Ovary (tissue), 9 donors: ENCODE measurements around the gene BEND7. TPM values are rescaled to one million over a fixed set of nuclear protein-coding genes. Genes with fewer than 3 reads are reported as not detected.

ENCODE experiments used
- DNase-seq, 5 donors: peaks; one replicate each; pipeline ENCODE4 v3.0.0-alpha.2; 2019 to 2020
- H3K27ac ChIP-seq, 2 donors: fragments of 200-600 bp; one replicate each; pipeline versions ENCODE4 v1.5.1 to v1.8.0; 2019 to 2022
- H3K27me3 ChIP-seq: fragments of 200-600 bp; one replicate; pipeline ENCODE4 v1.8.0; 2022
- H3K36me3 ChIP-seq: fragments of 200-600 bp; sonication (generic); one replicate; pipeline ENCODE4 v1.5.1; 2019
- H3K4me1 ChIP-seq: one replicate; pipeline ENCODE4 v1.8.1; 2013; ENCODE audit warnings: mild to moderate bottlenecking, moderate library complexity; ENCODE audit not compliant: insufficient read depth
- H3K4me3 ChIP-seq: fragments of 200-600 bp; sonication (generic); one replicate; pipeline ENCODE4 v1.5.1; 2017
- H3K9me3 ChIP-seq, 2 donors: fragments of 200-600 bp in 1 of 2; sonication (generic) in 1 of 2; one replicate each; pipeline versions ENCODE4 v1.5.1 to v1.8.1; 2013 to 2019; ENCODE audit warnings: mild to moderate bottlenecking in 1 of 2, moderate library complexity in 1 of 2
- EP300 ChIP-seq: sonication (generic); formaldehyde crosslinking; IDR thresholded peaks from one replicate; pipeline ENCODE4 v1.6.1; 2017; ENCODE audit warnings: antibody characterized with exemption
- POLR2A ChIP-seq: fragments of 450-650 bp; IDR thresholded peaks from one replicate; pipeline ENCODE4 v1.6.1; 2017; ENCODE audit warnings: antibody characterized with exemption, mild to moderate bottlenecking, moderate library complexity
- WGBS, 3 donors: extraction: QIAGEN DNeasy Blood & Tissue Kit in 1 of 3; methylation state at CpG; one replicate each; pipeline versions ENCODE4 v1.1.5 to v1.1.7; 2013 to 2017; 5-methylcytosine and 5-hydroxymethylcytosine counted together
- intact Hi-C, 4 donors: fragments of 100-400 bp; cut with DNase I; formaldehyde crosslinking; loops; one replicate each; pipeline versions ENCODE4 v1.11.0 to v1.15.1; 2022 to 2023
- polyA plus RNA-seq, 2 donors: library from polyadenylated mRNA; stranded (reverse); fragments of 200-250 nt in 1 of 2; fragments of 350-450 nt in 1 of 2; fragmentation: Illumina TruSeq in 1 of 2; extraction: RNeasy Lipid Tissue Mini Kit (QIAGEN cat#74804) in 1 of 2; gene quantifications; one replicate each; pipeline ENCODE4 v1.2.3, GENCODE V29; 2013 to 2014
- total RNA-seq, 7 donors: library from RNA; depleted of rRNA in 2 of 7; stranded (reverse); fragments of >200 nt in 2 of 7; fragmentation: NEBNext Ultra II Directional in 3 of 7; extraction: Animal tissue kit (Norgen Biotek cat#: 25700) in 3 of 7; gene quantifications; one replicate each; pipeline versions ENCODE4 v1.1.0 to v1.2.4, GENCODE V29; 2016 to 2023
- TF ChIP-seq, protein P1 (sequence below), 3 donors: fragments of 450-650 bp in 2 of 3; fragments of 200-600 bp in 1 of 3; IDR thresholded peaks; one replicate each; pipeline versions ENCODE4 v1.5.1 to v1.8.0; 2016 to 2022; ENCODE audit warnings: antibody characterized with exemption in 3 of 3, mild to moderate bottlenecking in 1 of 3
- donor health status: DM: no; HTN: no; CAD: no; lungs with moderate emphysema.
- donor health status: DM: no; HTN: no; CAD: no.
- donor health status: Bipolar disorder and iron deficiency.
- donor health status: DM: yes; HTN: yes; CAD: no.
- donor health status: DM: no; HTN: no; CAD: no.
- donor health status: DM: yes; HTN: yes; CAD: no.

BEND7 gene
- total and polyA plus RNA-seq, 9 donors: 9.9 to 34.7 (median 19.8) TPM

DNA sequence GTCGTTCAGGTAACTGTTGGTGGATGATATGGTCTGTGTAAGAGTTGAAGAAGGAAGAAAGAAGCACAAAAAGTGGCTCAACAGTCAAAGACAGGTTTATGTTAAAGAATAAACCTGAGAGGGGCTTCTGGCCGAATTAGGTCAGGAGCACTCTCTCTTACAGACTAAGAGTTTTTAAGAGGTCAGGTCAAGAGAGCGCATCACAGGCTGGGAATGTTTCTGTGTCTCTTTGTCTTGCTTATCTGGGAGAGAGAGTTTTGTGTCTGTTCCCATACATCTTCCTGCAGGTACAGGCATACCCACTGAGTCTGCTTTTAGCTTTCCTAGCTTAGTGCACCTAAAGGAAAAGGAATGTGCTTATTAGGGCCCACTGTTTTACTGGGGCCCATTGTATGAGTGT lies 35.8 kb upstream of the BEND7 start:
- Histone ChIP-seq H3K4me3 (no peak overlapping the region), H3K36me3 (no peaks in the 10 kb centered on the region), H3K27ac (no peak overlapping the region), H3K9me3 (peaks cover 0 to 3% of the 10 kb centered on the region in 2 donors), H3K27me3 (no peaks in the 10 kb centered on the region), H3K4me1 (no peaks in the 10 kb centered on the region)
- no peak for DNase-seq
- 82 to 91% (median 84%) methylated on average over 3 of the region's 3 CpGs for WGBS, 3 donors
- TF ChIP-seq, protein P1, sequence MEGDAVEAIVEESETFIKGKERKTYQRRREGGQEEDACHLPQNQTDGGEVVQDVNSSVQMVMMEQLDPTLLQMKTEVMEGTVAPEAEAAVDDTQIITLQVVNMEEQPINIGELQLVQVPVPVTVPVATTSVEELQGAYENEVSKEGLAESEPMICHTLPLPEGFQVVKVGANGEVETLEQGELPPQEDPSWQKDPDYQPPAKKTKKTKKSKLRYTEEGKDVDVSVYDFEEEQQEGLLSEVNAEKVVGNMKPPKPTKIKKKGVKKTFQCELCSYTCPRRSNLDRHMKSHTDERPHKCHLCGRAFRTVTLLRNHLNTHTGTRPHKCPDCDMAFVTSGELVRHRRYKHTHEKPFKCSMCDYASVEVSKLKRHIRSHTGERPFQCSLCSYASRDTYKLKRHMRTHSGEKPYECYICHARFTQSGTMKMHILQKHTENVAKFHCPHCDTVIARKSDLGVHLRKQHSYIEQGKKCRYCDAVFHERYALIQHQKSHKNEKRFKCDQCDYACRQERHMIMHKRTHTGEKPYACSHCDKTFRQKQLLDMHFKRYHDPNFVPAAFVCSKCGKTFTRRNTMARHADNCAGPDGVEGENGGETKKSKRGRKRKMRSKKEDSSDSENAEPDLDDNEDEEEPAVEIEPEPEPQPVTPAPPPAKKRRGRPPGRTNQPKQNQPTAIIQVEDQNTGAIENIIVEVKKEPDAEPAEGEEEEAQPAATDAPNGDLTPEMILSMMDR (IDR thresholded peaks at IDR 0.05): no peak
- TF ChIP-seq EP300 (no peak), POLR2A (no peak)
- intact Hi-C loops: no loop called here

GRCh38 chr10:13563481-13564445 lies 34.9 kb upstream of the BEND7 start:
- Histone ChIP-seq H3K9me3 (peaks cover 0 to 3% of the 10 kb centered on the region in 2 donors), H3K36me3 (no peaks in the 10 kb centered on the region), H3K27ac (no peak overlapping the region), H3K4me1 (no peaks in the 10 kb centered on the region), H3K27me3 (no peaks in the 10 kb centered on the region), H3K4me3 (no peak overlapping the region)
- TF ChIP-seq, protein P1 (IDR thresholded peaks at IDR 0.05): no peak
- TF ChIP-seq POLR2A (no peak), EP300 (no peak)
- DNase-seq: no peak
- 88 to 91% (median 90%) methylated on average over 11 of the region's 11 CpGs for WGBS, 3 donors
- intact Hi-C loops: no loop called here

- H3K27me3 ChIP-seq: no peaks in the 10 kb centered on the region
- H3K4me1 ChIP-seq: no peaks in the 10 kb centered on the region
- DNase-seq: no peak
- no peak overlapping the region for H3K27ac ChIP-seq
- H3K9me3 ChIP-seq: peaks cover 0 to 3% of the 10 kb centered on the region in 2 donors
- no peak overlapping the region for H3K4me3 ChIP-seq
- intact Hi-C loops: no loop called here
- TF ChIP-seq, protein P1 (IDR thresholded peaks at IDR 0.05): no peak
- TF ChIP-seq POLR2A: no peak
- no peak for TF ChIP-seq EP300
- H3K36me3 ChIP-seq: no peaks in the 10 kb centered on the region
These were observed 31.8 kb upstream of the BEND7 start for GRCh38 chr10:13560597-13560996.

- H3K36me3 ChIP-seq: no peaks in the 10 kb centered on the region
- WGBS, 3 donors: 65 to 73% (median 69%) methylated on average over 2 of the region's 2 CpGs
- intact Hi-C loops: no loop called here
- no peaks in the 10 kb centered on the region for H3K9me3 ChIP-seq
- no peaks in the 10 kb centered on the region for H3K27me3 ChIP-seq
- no peaks in the 10 kb centered on the region for H3K4me1 ChIP-seq
- no peak overlapping the region for H3K4me3 ChIP-seq
- TF ChIP-seq, protein P1 (IDR thresholded peaks at IDR 0.05): no peak
- TF ChIP-seq POLR2A: no peak
- TF ChIP-seq EP300: no peak
- no peak for DNase-seq
- H3K27ac ChIP-seq: no peak overlapping the region
These were observed 30.4 kb upstream of the BEND7 start for GRCh38 chr10:13559124-13559700.
